Measurements from ENCODE around the gene LYST. TPM values are rescaled to one million over a fixed set of nuclear protein-coding genes. Genes with fewer than 3 reads are reported as not detected.

LYST gene
- total and polyA plus RNA-seq, 7 donors, result 2.4 to 8.6 (median 5.6) TPM

GRCh38 chr1:235682216-235682615 lies 184.5 kb downstream of the LYST start:
- no peaks in the 10 kb centered on the region for H3K4me1 ChIP-seq
- TF ChIP-seq CTCF (IDR thresholded peaks at IDR 0.05), result no peak
- intact Hi-C loops (cut with DNase I), result no loop called here
- 98 to 100% (median 100%) methylated on average over 3 of the region's 3 CpGs for WGBS, 3 donors
- H3K4me3 ChIP-seq, result no peak overlapping the region
- H3K27ac ChIP-seq, result no peak overlapping the region
- H3K36me3 ChIP-seq (ENCODE audit: insufficient read depth in 1 of 2, low read depth in 1 of 2), result peaks cover 0 to 40% of the 10 kb centered on the region in 2 donors
- H3K9me3 ChIP-seq, result no peaks in the 10 kb centered on the region
- DNase-seq (no peak), ATAC-seq (no peak)
- no peaks in the 10 kb centered on the region for H3K27me3 ChIP-seq (ENCODE audit: insufficient read depth in 3 of 3, low read length in 2 of 3)

- Histone ChIP-seq H3K4me1 (no peaks in the 10 kb centered on the region), H3K36me3 (ENCODE audit: insufficient read depth in 1 of 2, low read depth in 1 of 2) (peaks cover 0 to 51% of the 10 kb centered on the region in 2 donors)
- WGBS, 3 donors, result 86 to 90% (median 88%) methylated on average over 3 of the region's 3 CpGs
These were observed 187.1 kb downstream of the LYST start for GRCh38 chr1:235679644-235680043.

GRCh38 chr1:235679005-235679404 lies 187.7 kb downstream of the LYST start:
- intact Hi-C loops (cut with DNase I), result no loop called here
- H3K4me3 ChIP-seq, result no peak overlapping the region
- H3K4me1 ChIP-seq, result no peaks in the 10 kb centered on the region
- H3K27me3 ChIP-seq (ENCODE audit: insufficient read depth in 3 of 3, low read length in 2 of 3), result no peaks in the 10 kb centered on the region
- DNase-seq (no peak), ATAC-seq (no peak)
- WGBS, 3 donors, result 84 to 88% (median 88%) methylated on average over 2 of the region's 2 CpGs
- peaks cover 0 to 48% of the 10 kb centered on the region in 2 donors for H3K36me3 ChIP-seq (ENCODE audit: insufficient read depth in 1 of 2, low read depth in 1 of 2)
- H3K27ac ChIP-seq, result no peak overlapping the region
- no peaks in the 10 kb centered on the region for H3K9me3 ChIP-seq
- no peak for TF ChIP-seq CTCF (IDR thresholded peaks at IDR 0.05)

More at GRCh38 chr1:235679644-235680043, 187.1 kb downstream of the LYST start:
- DNase-seq, result no peak
- no peak overlapping the region for H3K27ac ChIP-seq
- H3K9me3 ChIP-seq, result no peaks in the 10 kb centered on the region
- H3K27me3 ChIP-seq (ENCODE audit: insufficient read depth in 3 of 3, low read length in 2 of 3), result no peaks in the 10 kb centered on the region
- ATAC-seq, result no peak
- no peak overlapping the region for H3K4me3 ChIP-seq
- no peak for TF ChIP-seq CTCF (IDR thresholded peaks at IDR 0.05)
- intact Hi-C loops (cut with DNase I), result loop anchor here in 1 of 2 donors (2.0 kb wide), 1 partner anchor 61 kb away; no protein-coding TSS in a partner anchor

- no peak for ATAC-seq
- no peak for TF ChIP-seq CTCF (IDR thresholded peaks at IDR 0.05)
- WGBS, 3 donors, result 93 to 97% (median 97%) methylated on average over 10 of the region's 10 CpGs
- Histone ChIP-seq H3K27ac (no peak overlapping the region), H3K36me3 (ENCODE audit: insufficient read depth in 1 of 2, low read depth in 1 of 2) (peaks cover 0 to 62% of the 10 kb centered on the region in 2 donors), H3K27me3 (ENCODE audit: insufficient read depth in 3 of 3, low read length in 2 of 3) (no peaks in the 10 kb centered on the region), H3K4me3 (no peak overlapping the region), H3K4me1 (no peaks in the 10 kb centered on the region), H3K9me3 (peaks cover 14% of the 10 kb centered on the region)
- intact Hi-C loops (cut with DNase I), result no loop called here
- DNase-seq, result no peak
These were observed 191.4 kb downstream of the LYST start for GRCh38 chr1:235675152-235675890.
